CD4-positive, alpha-beta T cell treated with Interleukin-4 for 4 hours (primary cell): ENCODE measurements around the gene GAST.
A peak's percentile ranks its signal among the peaks of the same experiment; 100 is the strongest.

Source experiments
- DNase-seq: peaks from one replicate; pipeline ENCODE4 v3.0.0-alpha.2; 2020

GAST gene

DNA sequence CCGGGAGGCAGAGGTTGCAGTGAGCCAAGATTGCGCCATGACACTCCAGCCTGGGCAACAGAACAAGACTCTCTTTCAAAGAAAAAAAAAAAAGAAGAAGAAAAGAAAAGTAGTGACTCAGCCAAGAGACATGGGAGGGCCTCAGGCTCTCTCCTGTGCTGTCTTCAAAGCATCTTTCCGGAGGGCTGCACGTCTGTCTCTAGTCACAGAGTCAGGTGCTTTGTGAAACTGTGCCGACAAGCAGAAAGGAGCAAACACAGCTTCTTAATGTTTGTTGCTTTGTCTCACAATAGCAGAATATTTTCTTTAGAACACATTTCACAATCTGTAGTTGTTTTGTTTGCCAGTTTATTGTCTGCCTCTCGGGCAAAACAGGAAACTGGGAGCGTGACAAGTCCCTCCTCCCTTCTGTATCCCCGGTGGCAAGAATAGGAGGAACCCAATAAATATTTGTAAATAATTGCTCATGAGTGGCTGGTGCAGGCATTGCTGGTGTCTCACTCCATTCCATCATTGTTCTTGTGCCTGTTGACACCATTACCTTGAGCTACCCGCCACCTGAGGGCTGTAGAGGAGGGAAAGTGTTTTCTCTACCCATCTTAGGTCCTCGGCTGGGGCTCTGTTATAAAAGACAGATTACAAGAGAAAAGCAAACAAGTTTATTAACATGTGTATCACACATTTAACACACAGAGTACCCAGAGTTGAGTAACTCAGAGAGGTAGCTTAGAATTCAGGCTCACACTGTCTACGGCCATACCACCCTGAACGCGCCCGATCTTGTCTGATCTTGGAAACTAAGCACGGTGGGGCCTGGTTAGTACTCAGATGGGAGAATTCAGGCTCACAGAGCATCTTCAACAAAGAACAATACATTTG, 5.5 kb downstream of the GAST start:
- DNase-seq, result peak; percentile 44

DNA sequence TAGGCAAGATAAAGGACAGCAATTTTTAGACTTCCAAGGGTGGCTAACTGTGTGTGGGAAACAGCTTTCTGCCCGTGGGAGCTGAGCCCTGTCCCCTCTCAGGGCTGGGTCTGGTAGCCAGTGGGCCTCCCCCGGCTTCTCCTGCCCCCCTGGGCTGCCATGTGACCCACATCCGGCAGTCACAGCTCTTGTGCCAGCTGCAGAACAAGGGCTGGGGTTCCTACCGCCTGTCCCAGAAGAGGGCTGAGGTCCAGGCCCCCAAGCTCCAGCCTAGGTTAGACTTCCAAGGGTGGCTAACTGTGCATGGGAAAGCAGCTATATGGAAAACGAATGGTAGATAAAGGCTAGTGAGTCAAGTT, 6.1 kb downstream of the GAST start:
- DNase-seq, result no peak

DNA sequence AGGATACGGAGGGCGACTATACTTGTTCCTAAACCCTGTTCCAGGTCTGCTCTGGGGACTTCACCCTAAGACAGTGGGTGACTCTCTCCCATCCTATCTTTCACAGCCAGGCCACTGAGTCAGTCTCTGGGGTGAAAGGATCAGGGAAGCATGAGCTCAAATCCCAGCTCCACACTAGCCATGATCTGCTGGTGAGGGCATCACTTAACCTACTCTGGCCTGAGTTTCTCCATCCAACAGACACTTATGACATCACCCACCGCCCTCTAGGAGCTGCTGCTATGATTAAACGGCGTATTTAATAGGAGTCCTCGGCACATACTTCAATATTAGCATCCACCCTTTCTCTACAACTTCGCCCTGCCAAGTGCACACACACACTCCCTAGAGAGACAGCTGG, 10.1 kb downstream of the GAST start:
- DNase-seq, result no peak

DNA sequence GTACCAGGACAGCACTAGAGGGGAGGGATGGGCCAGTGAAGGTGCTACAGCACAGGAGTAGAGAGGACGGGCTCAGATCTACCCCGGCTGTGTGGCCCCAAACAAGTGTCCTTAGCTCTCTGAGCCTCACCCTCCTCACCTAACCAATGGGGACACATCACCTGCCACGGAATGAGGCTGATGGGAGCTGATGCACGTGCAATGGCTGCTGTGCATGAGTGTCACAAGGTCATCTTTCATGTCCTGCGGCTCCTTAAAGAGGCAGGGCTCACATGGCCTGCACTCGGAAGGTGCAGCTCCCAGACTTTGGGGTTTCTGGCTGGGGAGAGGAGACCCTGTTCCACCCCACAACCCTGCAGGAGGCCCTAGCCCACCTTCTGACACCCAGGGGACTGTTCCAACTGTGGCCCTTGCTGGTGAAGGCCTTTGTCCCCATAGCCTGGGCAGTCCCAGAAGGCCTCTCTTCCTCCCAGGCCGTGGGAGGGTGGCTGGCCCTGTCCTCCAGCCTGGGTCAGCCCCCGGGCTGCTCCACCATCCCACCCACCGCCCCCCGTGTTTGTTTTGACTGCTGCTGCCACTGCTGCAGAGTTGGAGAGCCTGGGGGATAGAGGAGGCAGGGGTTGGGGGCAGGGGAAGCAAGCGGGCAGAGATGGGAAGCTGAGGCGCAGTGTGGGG, 11.8 kb downstream of the GAST start:
- DNase-seq, result no peak

DNA sequence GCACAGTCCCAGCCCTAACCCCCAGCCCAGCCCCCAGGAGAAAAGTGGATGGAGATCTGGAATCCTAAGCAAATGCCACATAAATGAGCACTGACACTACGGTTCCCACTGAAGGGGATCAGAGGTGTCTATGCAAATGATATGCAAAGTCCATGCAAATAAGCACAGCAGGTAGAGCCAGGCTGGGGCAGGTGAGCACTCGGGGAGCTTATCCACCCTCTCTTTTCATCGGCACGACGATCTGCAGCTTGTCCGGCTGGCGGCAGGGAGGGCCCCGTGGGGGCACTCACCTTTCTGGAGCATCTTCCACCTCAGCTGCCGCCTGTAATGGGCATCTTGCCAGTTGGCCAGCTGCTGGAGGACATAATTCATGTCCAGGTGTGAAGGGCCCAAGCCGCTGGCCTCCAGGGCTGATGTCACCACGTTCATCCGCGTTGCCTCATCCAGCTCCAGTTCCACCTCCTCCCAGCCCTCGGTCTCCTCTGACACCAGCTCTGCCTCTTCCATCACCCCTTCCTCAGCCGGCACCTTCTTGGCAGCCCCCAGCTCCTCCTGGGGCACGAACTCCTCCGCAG, 12.4 kb downstream of the GAST start:
- DNase-seq, result no peak

DNA sequence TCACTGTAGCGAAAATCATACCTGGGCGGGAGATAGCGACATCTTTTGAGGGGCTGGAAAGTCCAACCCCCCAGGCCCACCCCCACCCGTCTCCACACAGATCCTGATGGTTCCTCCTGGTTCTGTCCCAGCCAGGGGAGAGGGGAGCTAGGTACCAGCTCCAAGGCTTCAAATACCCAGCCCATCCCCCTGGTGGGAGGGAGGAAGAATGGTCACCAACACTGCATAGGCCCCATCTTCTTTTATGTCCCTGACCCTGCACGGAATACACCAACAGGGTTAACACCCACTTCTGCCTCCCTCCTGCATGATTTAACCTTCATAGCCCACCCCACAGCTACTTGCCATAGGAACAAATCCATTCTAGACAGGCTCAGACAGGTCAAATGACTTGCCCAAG, 13.0 kb downstream of the GAST start:
- no peak for DNase-seq

DNA sequence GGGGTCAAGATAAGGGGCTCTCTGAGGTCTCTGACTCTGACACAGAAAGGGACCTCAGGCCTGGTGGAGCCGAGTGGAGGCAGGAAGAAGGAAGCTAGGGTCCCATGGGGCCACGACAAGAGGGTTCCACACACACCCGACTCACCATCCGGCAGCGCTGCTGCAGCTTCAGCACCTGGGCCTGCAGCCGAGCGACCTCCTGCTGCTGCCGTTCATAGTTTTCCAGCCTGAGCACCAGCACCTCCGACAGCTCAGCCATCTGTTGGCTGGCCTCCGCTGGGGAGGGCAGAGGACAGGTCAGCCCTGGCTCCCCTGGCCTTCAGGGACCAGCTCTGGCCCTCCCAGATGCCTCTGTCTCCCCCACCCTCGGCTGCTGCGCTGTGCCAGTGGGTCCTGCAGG, 15.9 kb downstream of the GAST start:
- no peak for DNase-seq

DNA sequence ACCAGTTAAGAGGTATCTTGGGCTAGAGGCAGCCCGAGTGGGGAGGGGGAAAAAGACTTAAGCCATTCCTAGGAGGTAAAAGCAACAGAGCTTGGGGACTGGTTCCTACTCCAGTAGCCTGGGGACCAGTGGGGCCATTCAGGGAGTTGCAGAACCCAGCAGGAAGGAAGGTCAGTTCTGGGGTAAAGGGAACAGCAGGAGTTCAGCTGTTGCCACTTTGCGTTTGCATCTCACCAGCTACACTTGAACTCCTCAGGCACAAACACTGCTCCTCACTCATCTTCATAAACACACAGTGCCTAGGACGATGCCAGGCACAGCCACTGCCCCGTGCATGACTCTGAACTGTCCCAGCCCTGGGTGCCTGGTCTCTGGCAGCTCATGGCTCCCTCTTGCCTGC, 18.3 kb downstream of the GAST start:
- no peak for DNase-seq

DNA sequence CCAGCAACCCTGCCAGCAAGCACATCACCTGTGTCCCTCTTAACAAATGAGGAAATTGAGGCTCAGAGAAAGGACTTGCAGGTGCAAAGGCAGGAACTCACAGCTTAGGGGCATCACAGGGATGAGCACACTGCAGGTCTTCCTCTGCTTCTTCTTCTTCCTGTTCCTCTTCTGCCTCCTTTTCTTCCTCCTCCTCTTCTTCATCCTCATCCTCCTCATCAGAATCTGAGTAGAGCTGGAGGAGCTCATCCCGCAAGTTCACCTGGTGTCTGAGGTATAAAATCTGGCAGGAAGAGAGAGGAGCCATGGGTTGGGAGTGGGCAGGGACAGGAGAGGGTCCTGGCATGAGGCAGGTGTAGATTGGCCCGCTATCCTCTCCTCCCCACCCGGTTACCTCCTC, 19.7 kb downstream of the GAST start:
- DNase-seq, result no peak

DNA sequence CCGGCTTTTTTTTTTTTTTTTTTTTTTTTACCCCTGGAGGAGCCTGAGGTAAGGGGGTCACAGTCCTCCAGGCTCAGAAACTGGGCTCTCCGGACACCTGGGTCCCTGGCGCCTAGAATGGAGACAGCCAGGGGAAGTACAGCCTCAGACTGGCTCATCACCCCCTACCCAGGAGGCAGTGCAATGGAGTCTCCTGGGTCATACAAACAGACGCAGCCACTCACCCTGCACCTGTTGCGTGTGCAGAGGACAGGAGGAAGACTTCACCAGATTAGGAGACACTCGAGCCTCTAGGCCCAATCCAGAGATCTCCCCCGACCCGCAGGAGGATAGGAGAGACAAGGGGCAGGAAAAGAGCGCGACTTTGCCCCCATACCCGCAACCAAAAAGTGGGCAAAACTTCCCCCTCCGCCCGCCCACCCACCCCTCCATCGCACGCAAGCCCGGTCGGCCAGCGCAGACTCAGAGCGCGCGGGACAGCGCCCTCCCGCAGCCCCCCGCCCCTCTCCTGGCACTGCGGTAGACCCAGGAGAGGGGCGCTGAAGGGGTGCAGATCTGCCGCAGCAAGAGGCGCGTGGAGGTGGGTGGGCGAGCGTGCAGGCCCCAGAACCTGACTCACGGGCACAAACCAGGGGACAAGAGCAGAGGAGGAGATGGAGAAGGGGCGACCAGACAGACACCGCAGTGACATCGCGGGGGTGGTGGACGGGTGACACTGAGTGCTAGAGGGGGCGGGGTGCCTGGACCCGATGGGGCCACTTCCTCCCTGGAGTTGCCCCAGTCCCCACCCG, 21.4 kb downstream of the GAST start:
- no peak for DNase-seq

DNA sequence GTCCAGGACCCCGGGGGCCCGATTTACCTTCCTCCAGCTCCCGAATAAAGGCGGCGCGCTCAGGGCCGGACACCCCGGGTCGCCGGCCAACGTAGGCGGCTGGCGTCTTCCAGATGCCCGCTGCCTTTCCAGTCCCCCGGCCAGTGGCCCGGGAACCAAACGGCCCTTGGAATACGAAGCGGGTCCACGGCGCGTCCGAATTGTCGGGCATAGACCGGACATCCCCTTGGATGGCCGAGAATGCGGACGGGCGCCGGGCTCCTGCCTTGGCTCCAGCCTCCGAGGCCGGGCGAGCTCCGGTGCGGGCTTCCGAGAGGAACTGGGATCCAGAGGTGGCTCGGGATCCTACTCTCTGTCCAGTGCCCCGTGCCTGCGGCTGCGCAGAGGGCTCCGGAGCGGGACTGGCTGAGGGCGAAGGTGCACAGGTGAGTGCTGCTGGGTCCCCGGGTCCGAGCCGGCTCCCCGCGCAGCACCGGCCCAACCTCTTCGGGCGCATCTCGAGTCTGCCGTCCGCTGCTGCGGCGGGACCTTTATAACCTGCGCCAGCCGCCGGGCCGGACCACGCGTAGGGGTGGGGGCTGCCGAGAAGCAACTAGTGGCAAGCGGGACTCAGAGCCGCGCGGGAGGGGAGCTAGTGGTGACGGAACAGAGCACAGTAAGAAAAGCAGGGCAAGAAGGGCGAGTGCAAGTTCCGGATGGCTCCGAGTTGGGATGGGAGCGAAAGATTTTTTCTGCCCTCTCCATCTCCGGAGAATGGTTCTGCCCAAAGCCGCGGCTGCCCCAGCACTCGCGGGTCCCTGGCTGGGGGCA, 22.2 kb downstream of the GAST start, which contains the start of gene HAP1:
Gene HAP1 (minus strand): TSS at position 505 of the 810 bp plus-strand sequence. CDS start 9 bp downstream, at position 496.
- DNase-seq, result no peak

DNA sequence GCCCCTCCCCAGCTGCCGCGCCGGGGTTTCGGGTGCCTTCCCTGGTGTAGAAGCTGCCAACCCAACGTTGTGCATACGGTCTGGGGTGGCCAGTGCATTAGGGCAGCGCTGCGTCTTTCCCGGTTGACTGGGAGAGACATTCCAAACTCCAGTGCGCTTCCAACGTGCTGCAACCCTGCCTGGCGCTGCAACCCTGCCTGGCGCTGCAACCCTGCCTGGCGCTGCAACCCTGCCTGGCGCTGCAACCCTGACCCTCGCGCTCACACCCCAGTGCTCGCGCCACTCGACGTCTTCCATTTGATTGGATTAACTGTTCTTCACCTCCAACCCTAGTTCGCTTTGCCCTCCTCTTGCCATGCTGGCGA, 22.8 kb downstream of the GAST start:
- no peak for DNase-seq

DNA sequence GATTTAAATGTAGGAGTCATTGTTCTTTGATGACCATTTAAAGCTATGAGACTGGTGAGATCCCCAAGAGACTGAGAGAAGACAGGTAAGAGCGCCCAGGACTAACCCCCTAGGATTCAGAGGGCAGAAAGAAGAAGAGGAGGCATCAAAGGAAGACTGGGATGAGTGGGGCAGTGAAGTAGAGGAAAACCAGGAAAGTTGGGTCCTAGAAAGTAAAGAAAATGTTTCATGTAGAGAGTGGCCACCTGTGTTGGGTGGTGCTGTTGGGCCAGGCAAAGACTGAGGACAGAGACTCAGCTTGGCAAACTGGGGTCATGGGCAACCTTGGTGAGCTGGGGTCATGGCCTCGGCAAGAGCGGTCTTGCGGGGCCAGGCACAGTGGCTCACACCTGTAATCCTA, 23.6 kb downstream of the GAST start:
- no peak for DNase-seq

DNA sequence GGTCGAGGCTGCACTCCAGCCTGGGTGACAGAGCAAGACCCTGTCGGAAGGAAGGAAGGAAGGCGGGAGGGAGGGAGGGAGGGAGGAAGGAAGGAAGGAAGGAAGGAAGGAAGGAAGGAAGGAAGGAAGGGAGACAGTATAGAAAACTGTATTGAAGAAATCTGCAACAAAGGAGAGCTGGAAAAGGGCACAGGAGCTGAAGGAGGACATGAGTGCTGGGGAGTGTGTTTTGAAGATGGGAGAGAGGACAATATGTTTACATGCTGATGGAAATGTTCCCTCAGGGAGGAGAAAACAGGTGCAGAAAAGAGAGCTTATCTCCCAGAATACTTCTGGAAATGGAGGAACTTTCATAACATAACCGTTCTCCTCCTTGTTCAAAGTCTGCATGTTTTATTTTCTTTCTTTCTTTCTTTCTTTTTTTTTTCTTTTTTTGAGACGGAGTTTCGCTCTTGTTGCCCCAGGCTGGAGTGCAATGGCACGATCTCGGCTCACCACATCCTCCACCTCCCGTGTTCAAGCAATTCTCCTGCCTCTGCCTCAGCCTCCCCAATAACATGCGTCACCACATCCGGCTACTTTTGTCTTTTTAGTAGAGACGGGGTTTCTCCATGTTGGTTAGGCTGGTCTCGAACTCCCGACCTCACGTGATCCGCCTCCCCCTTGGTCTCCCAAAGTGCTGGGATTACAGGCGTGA, 25.0 kb downstream of the GAST start:
- DNase-seq, result no peak

DNA sequence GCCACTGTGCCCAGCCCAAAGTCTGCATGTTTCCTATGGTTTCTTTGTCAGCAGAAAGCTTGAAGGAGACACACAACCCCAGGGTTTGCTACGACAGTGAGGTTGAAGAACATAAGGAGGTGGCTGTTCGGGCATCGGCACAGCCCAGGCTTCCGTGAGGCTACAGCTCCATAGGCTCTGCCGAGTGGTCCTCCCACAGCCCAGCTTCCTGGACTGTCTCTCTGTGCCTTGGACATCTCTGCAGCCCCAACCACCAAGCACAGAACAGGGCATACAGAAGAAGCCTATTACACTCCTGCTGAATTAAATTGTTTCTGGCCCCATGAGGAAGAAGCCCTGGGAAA, 25.5 kb downstream of the GAST start:
- no peak for DNase-seq

DNA sequence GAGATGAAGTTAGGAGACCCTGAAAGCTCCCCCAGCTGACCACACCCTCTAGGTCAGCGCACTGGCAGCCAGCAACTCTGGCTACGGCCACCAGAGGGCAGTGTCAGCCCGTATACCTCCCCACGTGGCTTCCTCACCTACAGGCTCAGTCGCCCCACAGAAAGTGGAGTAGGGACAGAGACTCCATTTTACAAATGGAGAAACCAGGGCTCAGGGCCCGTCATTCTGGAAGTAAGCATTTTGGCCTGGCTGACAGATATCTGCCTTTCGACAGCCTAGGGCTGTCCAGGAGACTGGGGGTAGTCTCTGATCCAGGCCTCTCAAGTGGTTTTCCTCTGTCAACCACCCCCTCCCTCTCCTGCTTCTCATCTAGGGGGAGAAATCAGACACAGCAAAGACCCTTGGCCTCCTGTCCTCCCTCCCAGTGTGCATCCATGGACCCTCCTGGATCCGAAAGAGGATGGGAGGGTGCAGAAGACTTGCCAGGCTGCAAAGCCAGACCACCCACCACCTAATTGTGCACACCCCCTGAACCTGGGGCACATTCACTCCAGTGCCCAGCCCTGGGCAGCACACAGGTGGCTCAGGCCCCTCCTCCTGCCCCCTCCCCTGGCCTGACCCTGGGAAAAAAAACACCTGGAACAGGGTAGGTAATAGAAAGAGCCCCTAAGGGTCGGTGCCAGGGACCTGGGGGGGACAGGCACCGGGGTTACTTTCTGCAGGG, 26.1 kb downstream of the GAST start:
- DNase-seq, result peak; percentile 72

DNA sequence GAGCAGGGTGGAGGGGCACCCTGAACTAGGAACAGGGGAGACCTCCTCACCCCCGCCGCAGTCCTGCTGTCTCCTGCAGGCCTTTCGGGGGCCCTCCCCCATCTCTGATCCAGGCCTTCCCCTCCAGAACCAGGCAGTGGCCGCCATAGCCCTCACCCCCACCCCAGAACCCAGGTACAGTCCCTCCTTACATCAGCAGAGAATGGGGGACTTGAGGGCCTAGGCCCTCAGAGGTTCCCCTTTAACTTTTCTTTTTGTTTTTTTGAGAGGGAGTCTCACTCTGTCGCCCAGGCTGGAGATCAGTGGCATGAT, 26.6 kb downstream of the GAST start:
- DNase-seq, result no peak

DNA sequence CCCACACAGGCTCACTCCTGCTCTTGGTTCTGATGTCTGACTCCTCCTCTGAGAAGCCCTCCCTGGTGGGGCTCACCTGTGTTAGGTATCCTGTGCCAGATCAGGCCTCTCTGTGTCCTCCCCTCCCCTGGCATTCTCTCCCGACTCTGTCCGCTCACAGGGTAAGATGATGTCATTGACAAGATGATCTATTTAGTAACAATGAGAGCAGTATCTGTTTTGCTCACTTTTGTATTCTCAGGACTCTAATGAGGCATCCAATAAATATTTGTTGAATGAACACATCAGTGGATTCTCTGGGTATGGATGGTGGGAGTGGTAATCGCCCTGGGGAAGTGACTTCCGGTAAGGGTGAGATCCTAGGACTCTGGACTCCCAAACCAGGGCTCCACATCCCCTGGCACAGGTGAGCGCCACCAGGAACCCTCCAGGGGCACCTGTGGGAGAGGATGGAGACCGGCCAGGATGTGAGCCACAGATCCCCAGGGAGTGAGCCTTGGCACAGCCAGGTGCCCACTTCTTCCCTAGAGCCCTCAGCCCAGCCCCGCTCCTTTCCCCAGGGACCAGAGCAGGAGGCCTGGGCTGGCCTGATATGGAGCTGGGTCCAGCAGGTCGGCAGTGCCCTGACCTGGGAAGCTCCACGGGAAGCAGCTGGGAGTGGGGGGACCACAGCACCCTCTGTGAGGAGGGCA, 27.7 kb downstream of the GAST start:
- DNase-seq, result no peak

DNA sequence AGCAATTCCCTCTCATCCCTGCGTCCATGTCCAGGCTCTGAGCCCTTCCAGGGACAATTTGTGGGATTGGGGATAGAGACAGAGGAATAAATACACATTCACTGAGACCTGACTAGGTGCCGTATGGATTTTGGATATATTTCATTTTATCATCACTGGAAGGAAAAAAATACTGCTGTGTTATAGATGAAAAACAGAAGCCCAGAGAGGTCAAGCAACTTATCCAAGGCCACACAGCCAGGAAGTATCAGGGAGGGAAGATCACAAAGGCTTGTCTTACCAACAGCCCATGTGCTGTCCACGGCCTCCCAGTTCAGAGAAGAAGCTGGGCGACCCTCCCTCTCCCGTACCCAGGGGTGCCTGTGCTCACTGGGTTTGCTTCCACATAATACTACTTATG, 28.4 kb downstream of the GAST start:
- no peak for DNase-seq

DNA sequence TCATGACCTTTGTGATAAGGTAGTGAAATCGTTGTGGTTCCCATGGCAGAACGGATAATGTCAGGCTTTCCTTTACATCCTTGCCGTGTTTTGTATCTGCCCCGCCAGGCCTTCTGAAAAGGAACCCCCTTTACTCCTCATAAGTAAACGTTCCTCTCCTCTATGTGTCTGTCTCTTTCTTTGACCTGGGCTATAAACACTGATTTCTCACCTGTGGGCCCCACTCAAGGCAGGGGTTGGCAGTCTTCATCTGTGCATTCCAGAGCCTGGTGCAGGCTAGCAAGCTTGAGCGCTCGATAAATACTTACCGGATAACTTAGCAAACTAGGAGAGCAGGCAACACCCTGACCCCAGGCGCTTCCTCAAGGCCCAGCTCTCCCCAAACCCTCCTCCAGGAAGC, 29.6 kb downstream of the GAST start:
- DNase-seq, result no peak

DNA sequence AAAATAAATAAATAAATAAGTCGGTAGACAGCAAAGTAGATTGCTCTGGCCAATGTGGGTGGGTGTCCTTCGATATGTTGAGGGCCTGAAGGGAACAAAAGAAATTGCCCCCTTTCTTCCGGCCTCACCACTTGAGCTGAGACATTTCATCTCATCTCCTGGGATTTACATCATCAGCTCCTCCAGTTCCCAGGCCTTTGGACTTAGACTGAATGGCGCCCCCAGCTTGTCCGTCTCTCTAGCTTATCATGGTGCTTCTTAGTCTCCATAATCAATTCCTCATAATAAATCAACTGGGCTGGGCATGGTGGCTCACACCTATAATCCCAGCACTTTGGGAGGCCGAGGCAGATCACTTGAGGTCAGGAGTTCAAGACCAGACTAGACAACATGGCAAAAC, 36.1 kb downstream of the GAST start:
- DNase-seq, result no peak
